HCT116 (cell line): Measurements from ENCODE around the gene CLP1. TPM values are rescaled to one million over a fixed set of nuclear protein-coding genes. Genes with fewer than 3 reads are reported as not detected.
"Not testable (repeated sequence)": the region's sequence is repeated elsewhere in the genome, so short reads cannot be mapped to it uniquely, and the experiment has no call there.

Experiments
- ATAC-seq: fragments of 200-7000 bp; cut with Tn5 transposase; 2 replicates; pipeline ENCODE4 v1.9.1; 2020; ENCODE audit warnings: mild to moderate bottlenecking, moderate library complexity
- BruUV-seq: library from RNA; stranded (reverse); fragments of 400-500 nt; replicated peaks from 2 replicates; lab custom pipeline; 2021; lab: Mats Ljungman, UMichigan
- CTCF ChIA-PET: fragments of 300-600 bp; sonication (Branson Sonifier 250); formaldehyde crosslinking; loops from one replicate; lab custom pipeline; 2021; ENCODE audit warnings: antibody characterized with exemption; lab: Charles Lee
- POLR2A ChIA-PET: fragments of 300-600, 350-600 bp; sonication (Branson Sonifier 250); formaldehyde crosslinking; loops from one replicate; lab custom pipeline; 2021; ENCODE audit warnings: antibody characterized with exemption; lab: Charles Lee
- RAD21 ChIA-PET, 2 experiments: fragments of 300-600 bp; sonication (Branson Sonifier 250); formaldehyde crosslinking; loops; one replicate each; lab custom pipeline; 2023; ENCODE audit warnings: low total read pairs in 2 of 2; ENCODE audit not compliant: uncharacterized antibody in 2 of 2, unreplicated experiment in 2 of 2, low non-redundant PET in 1 of 2; lab: Charles Lee
- DNase-seq: peaks from one replicate; pipeline ENCODE4 v3.0.0-alpha.2; 2010; ENCODE audit warnings: low read depth, low spot score
- H2AFZ ChIP-seq: fragments of 200-600 bp; shearing (Covaris generic), sonication (generic); 2 replicates; pipeline ENCODE4 v1.6.1; 2017; ENCODE audit warnings: low read depth, mixed run types, mixed read lengths, antibody characterized with exemption, low read length; ENCODE audit not compliant: poor library complexity, severe bottlenecking
- H3K27ac ChIP-seq: 2 replicates; pipeline ENCODE4 v1.5.1; 2012; ENCODE audit warnings: low read depth, low read length
- H3K27me3 ChIP-seq: fragments of 200-600 bp; sonication (generic); 2 replicates; pipeline ENCODE4 v1.6.1; 2016; ENCODE audit warnings: mixed run types, low read length, mixed read lengths; ENCODE audit not compliant: insufficient read depth
- H3K36me3 ChIP-seq, 2 experiments: fragments of 200-500 bp in 1 of 2; fragments of 200-600 bp in 1 of 2; sonication (Bioruptor generic) in 1 of 2; sonication (generic) in 1 of 2; 2 replicates each; pipeline versions ENCODE4 v1.5.1 to v1.6.1; 2014 to 2016; ENCODE audit warnings: low read length in 2 of 2, inconsistent platforms in 1 of 2, mixed read lengths in 1 of 2, mixed run types in 1 of 2; ENCODE audit not compliant: insufficient read depth in 2 of 2, control insufficient read depth in 1 of 2
- H3K4me1 ChIP-seq, 2 experiments: fragments of 200-600 bp in 1 of 2; sonication (generic) in 1 of 2; 2 replicates each; pipeline versions ENCODE4 v1.5.1 to v1.6.1; 2012 to 2017; ENCODE audit warnings: low read length in 2 of 2, inconsistent platforms in 1 of 2, mild to moderate bottlenecking in 1 of 2, mixed read lengths in 1 of 2, mixed run types in 1 of 2, moderate library complexity in 1 of 2; ENCODE audit not compliant: insufficient read depth in 2 of 2, control insufficient read depth in 1 of 2
- H3K4me2 ChIP-seq: fragments of 200-600 bp; sonication (generic); 2 replicates; pipeline ENCODE4 v1.6.1; 2017; ENCODE audit warnings: mixed run types, low read length, mixed read lengths
- H3K4me3 ChIP-seq, 2 experiments: fragments of 200-600 bp in 1 of 2; sonication (generic) in 1 of 2; replicated peaks in 1 of 2; 2 replicates each; pipeline ENCODE4 v1.5.1; 2011 to 2016; ENCODE audit warnings: low read length in 2 of 2, control low read depth in 1 of 2, low read depth in 1 of 2, mild to moderate bottlenecking in 1 of 2, mixed read lengths in 1 of 2, mixed run types in 1 of 2
- H3K79me2 ChIP-seq: fragments of 200-600 bp; sonication (generic); 2 replicates; pipeline ENCODE4 v1.6.1; 2017; ENCODE audit warnings: mild to moderate bottlenecking, mixed run types, low read length, moderate library complexity, mixed read lengths; ENCODE audit not compliant: insufficient read depth
- H3K9ac ChIP-seq: fragments of 200-600 bp; sonication (generic); 2 replicates; pipeline ENCODE4 v1.6.1; 2016; ENCODE audit warnings: low read length, mixed read lengths
- H3K9me2 ChIP-seq: fragments of 200-600 bp; sonication (generic), shearing (Covaris generic); 2 replicates; pipeline ENCODE4 v1.6.1; 2017; ENCODE audit warnings: mixed run types, mild to moderate bottlenecking, moderate library complexity; ENCODE audit not compliant: insufficient read depth
- H3K9me3 ChIP-seq, 2 experiments: fragments of 200-500 bp in 1 of 2; fragments of 200-600 bp in 1 of 2; sonication (Bioruptor generic) in 1 of 2; sonication (generic) in 1 of 2; 2 replicates each; pipeline ENCODE4 v1.6.1; 2014 to 2017; ENCODE audit warnings: low read length in 2 of 2, mixed read lengths in 2 of 2, inconsistent platforms in 1 of 2, low read depth in 1 of 2, mild to moderate bottlenecking in 1 of 2, mixed run types in 1 of 2, moderate library complexity in 1 of 2; ENCODE audit not compliant: control insufficient read depth in 1 of 2, insufficient read depth in 1 of 2
- H4K20me1 ChIP-seq: fragments of 200-600 bp; sonication (generic), shearing (Covaris generic); 2 replicates; pipeline ENCODE4 v1.6.1; 2017; ENCODE audit warnings: mixed run types, mild to moderate bottlenecking, moderate library complexity; ENCODE audit not compliant: insufficient read depth
- CBX3 ChIP-seq: IDR thresholded peaks from 2 replicates; pipeline ENCODE4 v1.6.1; 2012; ENCODE audit warnings: low read depth
- CEBPB ChIP-seq: IDR thresholded peaks from 2 replicates; pipeline ENCODE4 v1.6.1; 2012; ENCODE audit warnings: low read depth
- ELF1 ChIP-seq: IDR thresholded peaks from 2 replicates; pipeline ENCODE4 v1.6.1; 2012; ENCODE audit warnings: low read depth, borderline replicate concordance
- EZH2phosphoT487 ChIP-seq: fragments of 200-600 bp; IDR thresholded peaks from 2 replicates; pipeline ENCODE4 v1.6.1; 2018; ENCODE audit warnings: antibody characterized with exemption, borderline replicate concordance
- SIN3A ChIP-seq: IDR thresholded peaks from 2 replicates; pipeline ENCODE4 v1.6.1; 2012; ENCODE audit warnings: low read depth
- SRF ChIP-seq: IDR thresholded peaks from 2 replicates; pipeline ENCODE4 v1.6.1; 2012; ENCODE audit warnings: low read depth
- TCF7L2 ChIP-seq: IDR thresholded peaks from 2 replicates; pipeline ENCODE4 v1.7.0; 2011; ENCODE audit warnings: borderline replicate concordance, inconsistent platforms; ENCODE audit not compliant: insufficient read depth, insufficient read length; ENCODE audit errors: extremely low read depth
- YY1 ChIP-seq: IDR thresholded peaks from 2 replicates; pipeline ENCODE4 v1.6.1; 2011; ENCODE audit warnings: low read length, low read depth, moderate library complexity, mild to moderate bottlenecking; ENCODE audit not compliant: insufficient replicate concordance; ENCODE audit errors: extremely low read depth
- ZNF274 ChIP-seq: fragments of 200-500 bp; sonication (Bioruptor generic); IDR thresholded peaks from 2 replicates; pipeline ENCODE4 v1.6.1; 2014; ENCODE audit warnings: mild to moderate bottlenecking, low read depth, low read length, inconsistent platforms
- intact Hi-C: fragments of 100-400 bp; cut with micrococcal nuclease; formaldehyde crosslinking; loops from 2 replicates; pipeline ENCODE4 v1.10.0; 2022
- total RNA-seq: library from RNA; stranded (reverse); gene quantifications from one replicate; pipeline ENCODE4 v1.2.1, GENCODE V29; 2021; ENCODE audit not compliant: unreplicated experiment
- TF ChIP-seq, protein P1 (sequence below): IDR thresholded peaks from 2 replicates; pipeline ENCODE4 v1.6.1; 2012
- TF ChIP-seq, protein P2 (sequence below), 3 experiments: fragments of 200-600 bp in 1 of 3; sonication (generic) in 1 of 3; IDR thresholded peaks in 2 of 3; conservative IDR thresholded peaks in 1 of 3; 2 replicates each; pipeline ENCODE4 v1.5.1; 2012 to 2017; ENCODE audit warnings: low read depth in 2 of 3, low read length in 2 of 3, antibody characterized with exemption in 1 of 3, borderline replicate concordance in 1 of 3, control low read depth in 1 of 3, mild to moderate bottlenecking in 1 of 3, mixed read lengths in 1 of 3, mixed run types in 1 of 3, moderate library complexity in 1 of 3; ENCODE audit not compliant: insufficient read depth in 1 of 3
- TF ChIP-seq, protein P3 (sequence below): IDR thresholded peaks from 2 replicates; pipeline ENCODE4 v1.6.1; 2012

CLP1 gene
- total RNA-seq, 1 experiment from 2014 or later: 17.7 TPM

- ChIA-PET POLR2A (no interaction called here), CTCF (no interaction called here), RAD21 (no interaction called here)
- no peak overlapping the region for H3K4me3 ChIP-seq
- H3K9me2 ChIP-seq: no peaks in the 10 kb centered on the region
- H4K20me1 ChIP-seq: no peaks in the 10 kb centered on the region
- H2AFZ ChIP-seq: no peak overlapping the region
- H3K4me1 ChIP-seq: no peaks in the 10 kb centered on the region
- DNase-seq (no peak), ATAC-seq (no peak)
- peaks cover 13 to 17% of the 10 kb centered on the region in 2 experiments; a peak in 3 of 4 replicates for H3K36me3 ChIP-seq
- intact Hi-C loops: no loop called here
- BruUV-seq: no TSS peak
- H3K27me3 ChIP-seq: no peaks in the 10 kb centered on the region
- H3K9ac ChIP-seq: no peak overlapping the region
- no peak overlapping the region for H3K27ac ChIP-seq
- no peak overlapping the region for H3K4me2 ChIP-seq
- H3K9me3 ChIP-seq: no peaks in the 10 kb centered on the region
- H3K79me2 ChIP-seq: peaks cover 17% of the 10 kb centered on the region
- TF ChIP-seq TCF7L2 (no peak), ZNF274 (no peak), EZH2phosphoT487 (no peak), ELF1 (no peak), CBX3 (no peak), SIN3A (no peak), YY1 (no peak), CEBPB (no peak), SRF (no peak)
- TF ChIP-seq, protein P1, sequence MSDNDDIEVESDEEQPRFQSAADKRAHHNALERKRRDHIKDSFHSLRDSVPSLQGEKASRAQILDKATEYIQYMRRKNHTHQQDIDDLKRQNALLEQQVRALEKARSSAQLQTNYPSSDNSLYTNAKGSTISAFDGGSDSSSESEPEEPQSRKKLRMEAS: no peak
- TF ChIP-seq, protein P2, sequence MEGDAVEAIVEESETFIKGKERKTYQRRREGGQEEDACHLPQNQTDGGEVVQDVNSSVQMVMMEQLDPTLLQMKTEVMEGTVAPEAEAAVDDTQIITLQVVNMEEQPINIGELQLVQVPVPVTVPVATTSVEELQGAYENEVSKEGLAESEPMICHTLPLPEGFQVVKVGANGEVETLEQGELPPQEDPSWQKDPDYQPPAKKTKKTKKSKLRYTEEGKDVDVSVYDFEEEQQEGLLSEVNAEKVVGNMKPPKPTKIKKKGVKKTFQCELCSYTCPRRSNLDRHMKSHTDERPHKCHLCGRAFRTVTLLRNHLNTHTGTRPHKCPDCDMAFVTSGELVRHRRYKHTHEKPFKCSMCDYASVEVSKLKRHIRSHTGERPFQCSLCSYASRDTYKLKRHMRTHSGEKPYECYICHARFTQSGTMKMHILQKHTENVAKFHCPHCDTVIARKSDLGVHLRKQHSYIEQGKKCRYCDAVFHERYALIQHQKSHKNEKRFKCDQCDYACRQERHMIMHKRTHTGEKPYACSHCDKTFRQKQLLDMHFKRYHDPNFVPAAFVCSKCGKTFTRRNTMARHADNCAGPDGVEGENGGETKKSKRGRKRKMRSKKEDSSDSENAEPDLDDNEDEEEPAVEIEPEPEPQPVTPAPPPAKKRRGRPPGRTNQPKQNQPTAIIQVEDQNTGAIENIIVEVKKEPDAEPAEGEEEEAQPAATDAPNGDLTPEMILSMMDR (IDR thresholded peaks at IDR 0.05 in 2 of 3, conservative IDR thresholded peaks at IDR 0.05 in 1 of 3; ENCODE audit: borderline replicate concordance in 1 of 3, insufficient read depth in 1 of 3, low read depth in 2 of 3, low read length in 2 of 3): no peak
- TF ChIP-seq, protein P3, sequence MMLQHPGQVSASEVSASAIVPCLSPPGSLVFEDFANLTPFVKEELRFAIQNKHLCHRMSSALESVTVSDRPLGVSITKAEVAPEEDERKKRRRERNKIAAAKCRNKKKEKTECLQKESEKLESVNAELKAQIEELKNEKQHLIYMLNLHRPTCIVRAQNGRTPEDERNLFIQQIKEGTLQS: no peak
These were observed 47.4 kb downstream of the CLP1 start for GRCh38 chr11:57704932-57705331.

GRCh38 chr11:57705432-57705831 is 47.9 kb downstream of the CLP1 start:
- POLR2A ChIA-PET, H3K9me3 ChIP-seq, H2AFZ ChIP-seq, H3K4me1 ChIP-seq, H4K20me1 ChIP-seq, H3K9me2 ChIP-seq, CTCF ChIA-PET, BruUV-seq, ATAC-seq, H3K27me3 ChIP-seq, H3K9ac ChIP-seq, H3K4me3 ChIP-seq, H3K27ac ChIP-seq, H3K4me2 ChIP-seq, intact Hi-C loops, DNase-seq, RAD21 ChIA-PET: not testable (repeated sequence)
- H3K36me3 ChIP-seq: peaks cover 13 to 15% of the 10 kb centered on the region in 2 experiments; a peak in 2 of 4 replicates
- peaks cover 22% of the 10 kb centered on the region for H3K79me2 ChIP-seq
